ENCODE data around the gene CHD9.
"Not testable (repeated sequence)": the region's sequence is repeated elsewhere in the genome, so short reads cannot be mapped to it uniquely, and the experiment has no call there.

The CHD9 gene

GRCh38 chr16:53207810-53208752 lies 153.3 kb downstream of the CHD9 start:
- no peak for DNase-seq (ENCODE audit: low read depth in 2 of 2)

GRCh38 chr16:53209429-53209828 lies 154.6 kb downstream of the CHD9 start:
- DNase-seq (ENCODE audit: low read depth in 2 of 2): no peak

- no peak for DNase-seq (ENCODE audit: low read depth in 2 of 2)
These were observed 155.1 kb downstream of the CHD9 start for GRCh38 chr16:53209877-53210276.

- no peak for DNase-seq (ENCODE audit: low read depth in 2 of 2)
These were observed 156.5 kb downstream of the CHD9 start for GRCh38 chr16:53211253-53211652.

- no peak for DNase-seq (ENCODE audit: low read depth in 2 of 2)
These were observed 158.1 kb downstream of the CHD9 start for GRCh38 chr16:53212893-53213223.

- DNase-seq (ENCODE audit: low read depth in 2 of 2): no peak
These were observed 158.8 kb downstream of the CHD9 start for GRCh38 chr16:53213542-53213941.

- DNase-seq (ENCODE audit: low read depth in 2 of 2): no peak
These were observed 162.0 kb downstream of the CHD9 start for GRCh38 chr16:53216798-53217197.

GRCh38 chr16:53219371-53219770 lies 164.6 kb downstream of the CHD9 start:
- no peak for DNase-seq (ENCODE audit: low read depth in 2 of 2)

- no peak for DNase-seq (ENCODE audit: low read depth in 2 of 2)
These were observed 165.1 kb downstream of the CHD9 start for GRCh38 chr16:53219795-53220454.

GRCh38 chr16:53220585-53220984 lies 165.8 kb downstream of the CHD9 start:
- DNase-seq (ENCODE audit: low read depth in 2 of 2): no peak

GRCh38 chr16:53224951-53225533 lies 170.3 kb downstream of the CHD9 start:
- no peak for DNase-seq (ENCODE audit: low read depth in 2 of 2)

GRCh38 chr16:53232826-53233529 lies 178.2 kb downstream of the CHD9 start:
- no peak for DNase-seq (ENCODE audit: low read depth in 2 of 2)

- DNase-seq (ENCODE audit: low read depth in 2 of 2): no peak
These were observed 180.0 kb downstream of the CHD9 start for GRCh38 chr16:53234836-53235235.

GRCh38 chr16:53235851-53236250 lies 181.1 kb downstream of the CHD9 start:
- no peak for DNase-seq (ENCODE audit: low read depth in 2 of 2)

GRCh38 chr16:53249331-53249730 lies 194.5 kb downstream of the CHD9 start:
- no peak for DNase-seq (ENCODE audit: low read depth in 2 of 2)

- no peak for DNase-seq (ENCODE audit: low read depth in 2 of 2)
These were observed 202.2 kb downstream of the CHD9 start for GRCh38 chr16:53257001-53257400.

GRCh38 chr16:53258809-53259208 lies 204.0 kb downstream of the CHD9 start:
- DNase-seq (ENCODE audit: low read depth in 2 of 2): no peak

GRCh38 chr16:53261276-53261675 lies 206.5 kb downstream of the CHD9 start:
- no peak for DNase-seq (ENCODE audit: low read depth in 2 of 2)

GRCh38 chr16:53262645-53263044 lies 207.9 kb downstream of the CHD9 start:
- DNase-seq (ENCODE audit: low read depth in 2 of 2): no peak

- no peak for DNase-seq (ENCODE audit: low read depth in 2 of 2)
These were observed 211.4 kb downstream of the CHD9 start for GRCh38 chr16:53266156-53266555.

GRCh38 chr16:53278498-53278897 lies 223.7 kb downstream of the CHD9 start:
- not testable (repeated sequence) for DNase-seq (ENCODE audit: low read depth in 2 of 2)

GRCh38 chr16:53281280-53281679 lies 226.5 kb downstream of the CHD9 start:
- no peak for DNase-seq (ENCODE audit: low read depth in 2 of 2)
